PC-3 (cell line): Measurements from ENCODE around the gene CCDC7. TPM values are rescaled to one million over a fixed set of nuclear protein-coding genes. Genes with fewer than 3 reads are reported as not detected.

ENCODE experiments used
- ATAC-seq: fragments of 200-7000 bp; cut with Tn5 transposase; 2 replicates; pipeline ENCODE4 v1.9.1; 2020; ENCODE audit warnings: mild to moderate bottlenecking, moderate library complexity
- BruUV-seq: library from RNA; stranded (reverse); fragments of 400-500 nt; replicated peaks from 2 replicates; lab custom pipeline; 2021; lab: Mats Ljungman, UMichigan
- CTCF ChIA-PET: fragments of 300-600 bp; sonication (Branson Sonifier 250); formaldehyde crosslinking; loops from one replicate; lab custom pipeline; 2022; ENCODE audit warnings: antibody characterized with exemption; lab: Charles Lee
- POLR2A ChIA-PET: fragments of 300-600 bp; sonication (Branson Sonifier 250); formaldehyde crosslinking; loops from one replicate; lab custom pipeline; 2022; ENCODE audit warnings: antibody characterized with exemption; ENCODE audit not compliant: unreplicated experiment; lab: Charles Lee
- DNase-seq: peaks from one replicate; pipeline ENCODE4 v3.0.0-alpha.2; 2015
- H2AFZ ChIP-seq: fragments of 300-600 bp; sonication (generic); 2 replicates; pipeline ENCODE4 v1.6.0; 2016; ENCODE audit warnings: antibody characterized with exemption, low read length
- H3F3A ChIP-seq: fragments of 300-600 bp; sonication (generic); one replicate; pipeline ENCODE4 v1.6.0; 2017; ENCODE audit warnings: antibody characterized with exemption, low read length, control low read depth, mild to moderate bottlenecking; ENCODE audit not compliant: unreplicated experiment
- H3K27ac ChIP-seq: fragments of 300-600 bp; sonication (generic); 2 replicates; pipeline ENCODE4 v1.5.1; 2016; ENCODE audit warnings: mild to moderate bottlenecking, low read length
- H3K27me3 ChIP-seq: fragments of 300-600 bp; sonication (generic); 2 replicates; pipeline ENCODE4 v1.6.1; 2016; ENCODE audit warnings: low read length, mixed read lengths
- H3K36me3 ChIP-seq: fragments of 300-600 bp; sonication (generic); 2 replicates; pipeline ENCODE4 v1.6.1; 2016; ENCODE audit warnings: low read depth, mixed run types, low read length, mixed read lengths
- H3K4me1 ChIP-seq: fragments of 300-600 bp; sonication (generic); 2 replicates; pipeline ENCODE4 v1.5.1; 2016; ENCODE audit warnings: low read length; ENCODE audit not compliant: insufficient read depth
- H3K4me2 ChIP-seq: fragments of 300-600 bp; sonication (generic); 2 replicates; pipeline ENCODE4 v1.6.0; 2016; ENCODE audit warnings: low read length
- H3K4me3 ChIP-seq: fragments of 300-600 bp; sonication (generic); 2 replicates; pipeline ENCODE4 v1.5.1; 2016; ENCODE audit warnings: mild to moderate bottlenecking, low read length, mixed read lengths
- H3K79me2 ChIP-seq: fragments of 300-600 bp; sonication (generic); 2 replicates; pipeline ENCODE4 v1.6.1; 2017; ENCODE audit warnings: low read length, mixed read lengths
- H3K9ac ChIP-seq: fragments of 300-600 bp; sonication (generic); 2 replicates; pipeline ENCODE4 v1.6.0; 2016; ENCODE audit warnings: mild to moderate bottlenecking, low read length
- H3K9me2 ChIP-seq: fragments of 300-600 bp; sonication (generic); replicated peaks from 2 replicates; pipeline ENCODE4 v1.6.1; 2016; ENCODE audit warnings: mixed run types, low read length, mixed read lengths
- H3K9me3 ChIP-seq: fragments of 300-600 bp; sonication (generic); 2 replicates; pipeline ENCODE4 v1.6.1; 2016; ENCODE audit warnings: low read length, mixed read lengths
- H4K20me1 ChIP-seq: fragments of 300-600 bp; sonication (generic); 2 replicates; pipeline ENCODE4 v1.6.1; 2016; ENCODE audit warnings: low read length, mixed read lengths
- EZH2 ChIP-seq: fragments of 300-600 bp; sonication (generic); IDR thresholded peaks from one replicate; pipeline ENCODE4 v1.6.1; 2017; ENCODE audit warnings: antibody characterized with exemption, mild to moderate bottlenecking, low read length; ENCODE audit not compliant: unreplicated experiment
- EZH2phosphoT487 ChIP-seq: fragments of 300-600 bp; sonication (generic); IDR thresholded peaks from 2 replicates; pipeline ENCODE4 v1.6.1; 2018; ENCODE audit warnings: mild to moderate bottlenecking, antibody characterized with exemption, low read length, borderline replicate concordance
- intact Hi-C: fragments of 100-400 bp; cut with micrococcal nuclease; formaldehyde crosslinking; loops from 2 replicates; pipeline ENCODE4 v1.9.0; 2023
- total RNA-seq: library from RNA; depleted of rRNA; stranded (reverse); fragments of >200 nt; gene quantifications from 2 replicates; pipeline ENCODE4 v1.2.3, GENCODE V29; 2014
- TF ChIP-seq, protein P1 (sequence below): fragments of 300-600 bp; sonication (generic); conservative IDR thresholded peaks from 2 replicates; pipeline ENCODE4 v1.5.1; 2017; ENCODE audit warnings: antibody characterized with exemption, low read depth, mild to moderate bottlenecking, low read length

The CCDC7 gene
- total RNA-seq, 1 experiment from 2014 or later = 19.1 TPM

DNA sequence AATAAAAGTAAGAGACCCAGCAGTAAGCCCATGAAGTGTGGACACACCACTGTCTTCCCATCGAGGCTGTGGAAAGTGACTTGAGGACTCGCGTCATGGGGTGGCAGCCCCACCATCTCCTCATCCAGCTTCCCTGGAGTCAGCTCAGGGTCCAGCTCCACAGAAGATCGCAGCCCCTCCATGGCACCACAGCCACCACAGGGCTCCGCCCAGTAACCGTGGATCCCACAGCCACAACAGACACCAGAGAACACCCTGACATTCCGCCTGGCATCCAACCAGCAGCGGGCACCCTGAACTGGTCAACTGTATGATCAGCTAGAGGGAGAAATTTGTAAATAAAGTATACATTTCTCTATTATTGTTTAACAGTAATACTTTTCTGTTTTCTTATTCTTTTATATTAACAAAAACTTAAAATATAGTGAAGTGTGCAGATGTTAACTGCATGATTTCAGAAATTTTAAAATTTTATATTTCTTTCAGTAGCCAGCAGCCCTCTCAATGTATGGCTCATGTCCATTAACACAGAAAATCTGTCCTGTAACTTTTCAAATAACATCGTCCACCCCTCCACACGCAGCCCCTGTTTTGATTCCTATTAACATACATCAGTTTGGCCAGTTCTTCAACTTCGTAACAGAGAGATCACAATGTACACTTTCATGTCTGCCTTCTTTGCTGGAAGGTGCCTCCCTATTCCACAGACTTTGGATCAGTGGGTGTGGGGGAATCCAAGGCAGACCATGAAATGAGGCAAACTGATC, 442.4 kb downstream of the CCDC7 start:
- intact Hi-C loops = no loop called here
- Histone ChIP-seq H3K4me3 (no peak overlapping the region), H2AFZ (no peak overlapping the region), H3K4me2 (no peak overlapping the region), H3K9me2 (no peaks in the 10 kb centered on the region), H3K27me3 (no peaks in the 10 kb centered on the region), H3K9me3 (no peaks in the 10 kb centered on the region), H3K36me3 (no peaks in the 10 kb centered on the region), H3K9ac (no peak overlapping the region), H4K20me1 (no peaks in the 10 kb centered on the region), H3F3A (no peaks in the 10 kb centered on the region), H3K4me1 (no peaks in the 10 kb centered on the region), H3K27ac (no peak overlapping the region), H3K79me2 (no peaks in the 10 kb centered on the region)
- TF ChIP-seq, protein P1, sequence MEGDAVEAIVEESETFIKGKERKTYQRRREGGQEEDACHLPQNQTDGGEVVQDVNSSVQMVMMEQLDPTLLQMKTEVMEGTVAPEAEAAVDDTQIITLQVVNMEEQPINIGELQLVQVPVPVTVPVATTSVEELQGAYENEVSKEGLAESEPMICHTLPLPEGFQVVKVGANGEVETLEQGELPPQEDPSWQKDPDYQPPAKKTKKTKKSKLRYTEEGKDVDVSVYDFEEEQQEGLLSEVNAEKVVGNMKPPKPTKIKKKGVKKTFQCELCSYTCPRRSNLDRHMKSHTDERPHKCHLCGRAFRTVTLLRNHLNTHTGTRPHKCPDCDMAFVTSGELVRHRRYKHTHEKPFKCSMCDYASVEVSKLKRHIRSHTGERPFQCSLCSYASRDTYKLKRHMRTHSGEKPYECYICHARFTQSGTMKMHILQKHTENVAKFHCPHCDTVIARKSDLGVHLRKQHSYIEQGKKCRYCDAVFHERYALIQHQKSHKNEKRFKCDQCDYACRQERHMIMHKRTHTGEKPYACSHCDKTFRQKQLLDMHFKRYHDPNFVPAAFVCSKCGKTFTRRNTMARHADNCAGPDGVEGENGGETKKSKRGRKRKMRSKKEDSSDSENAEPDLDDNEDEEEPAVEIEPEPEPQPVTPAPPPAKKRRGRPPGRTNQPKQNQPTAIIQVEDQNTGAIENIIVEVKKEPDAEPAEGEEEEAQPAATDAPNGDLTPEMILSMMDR = no peak
- TF ChIP-seq EZH2 = no peak
- no peak for TF ChIP-seq EZH2phosphoT487
- ATAC-seq (no peak), DNase-seq (no peak)
- POLR2A ChIA-PET = no interaction called here
- BruUV-seq = no TSS peak
- CTCF ChIA-PET = no interaction called here

DNA sequence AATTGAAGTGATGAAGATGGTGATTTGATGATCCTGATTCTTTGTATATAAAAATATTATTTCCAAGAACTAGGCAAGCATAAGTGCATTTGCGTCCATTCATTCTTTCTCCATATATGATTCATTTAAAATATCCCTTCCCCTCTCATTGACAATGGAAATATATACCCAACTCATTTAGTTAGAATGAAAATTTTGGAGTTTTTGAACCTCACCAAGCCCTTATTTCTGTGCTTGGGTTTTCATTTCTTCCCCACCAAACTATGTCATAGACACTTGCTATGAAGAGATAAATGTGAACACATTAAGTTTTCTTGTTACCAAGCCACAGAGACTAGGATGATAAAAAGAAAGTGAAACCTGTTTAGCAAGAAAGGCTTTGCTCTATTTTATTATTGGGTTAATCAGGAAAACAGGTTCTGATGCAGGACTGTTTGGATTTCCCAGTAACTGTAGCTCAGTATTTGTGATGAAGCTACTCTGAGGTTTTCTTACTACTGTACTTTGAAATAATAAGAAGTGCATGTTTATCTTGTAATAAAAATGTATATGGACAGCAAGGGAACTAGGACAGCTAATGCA, 443.8 kb downstream of the CCDC7 start:
- Histone ChIP-seq H3K79me2 (no peaks in the 10 kb centered on the region), H3K27me3 (no peaks in the 10 kb centered on the region), H3K9ac (no peak overlapping the region), H2AFZ (no peak overlapping the region), H3K4me3 (no peak overlapping the region), H3K9me3 (no peaks in the 10 kb centered on the region), H3F3A (no peaks in the 10 kb centered on the region), H3K36me3 (no peaks in the 10 kb centered on the region), H3K4me1 (no peaks in the 10 kb centered on the region), H3K4me2 (no peak overlapping the region), H3K9me2 (no peaks in the 10 kb centered on the region), H4K20me1 (no peaks in the 10 kb centered on the region), H3K27ac (no peak overlapping the region)
- TF ChIP-seq, protein P1 = no peak
- TF ChIP-seq EZH2phosphoT487 = no peak
- TF ChIP-seq EZH2 = no peak
- CTCF ChIA-PET = no interaction called here
- intact Hi-C loops = no loop called here
- POLR2A ChIA-PET = no interaction called here
- DNase-seq (peak; percentile 46), ATAC-seq (0 out of 2 replicates have a peak, but pooled peaks have one; percentile 8)
- no TSS peak for BruUV-seq

DNA sequence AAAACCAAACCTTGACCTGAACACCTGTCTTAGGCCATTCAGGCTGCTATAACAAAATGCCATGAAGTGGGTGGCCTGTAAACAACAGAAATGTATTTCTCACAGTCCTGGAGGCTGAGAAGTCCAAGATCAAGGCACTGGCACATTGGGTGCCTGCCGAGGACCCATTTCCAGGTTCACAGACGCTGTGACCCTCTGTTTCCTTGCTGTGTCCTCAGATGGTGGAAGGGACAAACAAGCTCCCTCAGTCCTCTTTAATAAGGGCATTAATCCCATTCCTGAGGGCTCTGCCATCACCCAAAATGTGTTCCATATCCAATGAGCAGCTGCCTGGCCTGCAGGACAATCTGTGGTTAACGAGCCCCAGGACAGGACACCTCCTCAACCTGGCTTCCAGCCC, 444.5 kb downstream of the CCDC7 start:
- Histone ChIP-seq H3F3A (no peaks in the 10 kb centered on the region), H3K9me3 (no peaks in the 10 kb centered on the region), H3K9ac (no peak overlapping the region), H4K20me1 (no peaks in the 10 kb centered on the region), H3K79me2 (no peaks in the 10 kb centered on the region), H3K9me2 (no peaks in the 10 kb centered on the region), H3K27ac (no peak overlapping the region), H3K27me3 (no peaks in the 10 kb centered on the region), H3K4me2 (no peak overlapping the region), H2AFZ (no peak overlapping the region), H3K36me3 (peaks cover under 1% of the 10 kb centered on the region; the same call in 1 of the 2 replicates), H3K4me3 (no peak overlapping the region), H3K4me1 (no peaks in the 10 kb centered on the region)
- POLR2A ChIA-PET = interaction anchor here (0.6 kb wide), 1 partner anchor 110 kb away, joined by 3 read pairs; no protein-coding TSS in a partner anchor
- DNase-seq (no peak), ATAC-seq (no peak; the same call in 1 of the 2 replicates)
- intact Hi-C loops = no loop called here
- TF ChIP-seq EZH2phosphoT487 (no peak), EZH2 (no peak)
- TF ChIP-seq, protein P1 = no peak
- CTCF ChIA-PET = no interaction called here
- no TSS peak for BruUV-seq
